ENCODE results near the gene DYNC2I2.
"Not testable (repeated sequence)": the region's sequence is repeated elsewhere in the genome, so short reads cannot be mapped to it uniquely, and the experiment has no call there.

Gene DYNC2I2

DNA sequence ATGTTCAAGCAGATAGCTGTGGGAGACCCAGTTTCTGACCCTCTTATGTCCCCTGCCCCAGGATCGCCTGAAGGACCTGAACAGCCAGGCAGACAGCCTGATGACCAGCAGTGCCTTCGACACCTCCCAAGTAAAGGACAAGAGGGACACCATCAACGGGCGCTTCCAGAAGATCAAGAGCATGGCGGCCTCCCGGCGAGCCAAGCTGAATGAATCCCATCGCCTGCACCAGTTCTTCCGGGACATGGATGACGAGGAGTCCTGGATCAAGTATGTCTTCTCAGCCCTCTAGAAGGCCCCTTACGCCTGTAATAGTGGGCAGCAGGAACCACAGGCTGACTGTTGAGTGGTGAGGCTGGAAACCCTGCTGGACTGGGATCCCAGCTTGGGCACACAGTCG is 41.1 kb downstream of the DYNC2I2 start:
- no peak for DNase-seq (ENCODE audit: low spot score)

DNA sequence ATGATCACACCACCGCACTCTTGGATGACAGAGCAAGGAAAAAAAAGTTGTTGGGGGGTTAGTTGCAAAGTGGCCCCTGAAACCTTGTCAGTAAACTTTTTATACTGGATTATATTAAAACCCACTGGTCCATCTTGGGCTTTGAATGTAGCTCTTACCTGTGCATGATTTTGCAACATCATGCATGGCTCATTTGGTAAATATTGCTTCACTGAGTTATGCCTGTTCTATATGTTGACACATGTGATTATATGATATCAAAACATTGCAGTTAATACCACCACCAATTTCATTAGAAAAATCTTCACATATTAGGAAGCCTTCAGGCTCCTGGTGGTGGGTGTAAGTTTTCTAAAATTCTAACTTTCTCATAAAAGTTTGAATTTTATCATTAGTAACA is 41.9 kb downstream of the DYNC2I2 start:
- no peak for DNase-seq (ENCODE audit: low spot score)

DNA sequence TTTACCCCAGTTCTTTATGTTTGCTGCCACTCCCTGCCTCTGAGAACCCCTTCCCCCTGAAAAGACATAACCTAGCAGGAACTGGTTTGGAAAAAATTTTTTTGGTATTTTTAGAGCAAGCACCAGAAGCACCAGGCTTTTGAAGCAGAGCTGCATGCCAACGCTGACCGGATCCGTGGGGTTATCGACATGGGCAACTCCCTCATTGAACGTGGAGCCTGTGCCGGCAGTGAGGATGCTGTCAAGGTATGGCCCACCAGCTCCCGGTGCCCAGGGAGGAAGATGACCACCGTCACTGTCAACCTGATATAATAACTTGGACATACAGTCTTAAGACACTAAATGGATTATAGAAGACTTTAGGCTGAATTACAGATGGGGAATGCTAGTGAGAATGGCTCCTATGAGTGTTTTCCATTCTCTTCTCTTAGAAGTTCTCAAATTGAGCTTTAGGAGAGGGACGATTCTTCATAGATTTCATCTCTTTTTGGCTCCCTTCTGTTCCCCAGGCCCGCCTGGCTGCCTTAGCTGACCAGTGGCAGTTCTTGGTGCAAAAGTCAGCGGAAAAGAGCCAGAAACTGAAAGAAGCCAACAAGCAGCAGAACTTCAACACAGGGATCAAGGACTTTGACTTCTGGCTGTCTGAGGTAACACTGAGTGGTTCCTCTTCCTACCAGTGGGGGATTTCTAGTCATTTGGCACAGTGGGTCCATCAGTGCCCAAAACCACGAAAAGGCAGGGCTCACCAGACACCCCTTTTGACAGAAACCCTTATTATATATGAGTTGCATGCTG is 44.9 kb downstream of the DYNC2I2 start:
- DNase-seq (ENCODE audit: low spot score), result no peak

DNA sequence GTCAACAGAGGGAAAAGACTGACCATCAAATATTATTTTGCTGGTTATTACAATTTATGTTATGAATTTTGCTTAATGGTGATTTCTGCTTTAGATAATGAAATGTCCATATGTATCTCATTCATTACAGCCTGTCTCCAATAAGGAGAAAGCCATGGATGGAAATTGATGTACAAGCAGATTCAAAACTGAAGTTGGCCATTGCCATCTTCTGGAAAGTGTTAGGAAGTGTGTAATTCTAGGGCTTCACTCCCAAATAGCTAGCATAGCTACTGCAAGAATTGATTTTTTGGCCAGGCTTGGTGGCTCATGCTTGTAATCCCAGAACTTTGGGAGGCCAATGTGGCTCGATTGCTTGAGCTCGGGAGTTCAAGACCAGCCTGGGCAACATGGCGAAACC is 45.8 kb downstream of the DYNC2I2 start:
- DNase-seq (ENCODE audit: low spot score), result no peak

DNA sequence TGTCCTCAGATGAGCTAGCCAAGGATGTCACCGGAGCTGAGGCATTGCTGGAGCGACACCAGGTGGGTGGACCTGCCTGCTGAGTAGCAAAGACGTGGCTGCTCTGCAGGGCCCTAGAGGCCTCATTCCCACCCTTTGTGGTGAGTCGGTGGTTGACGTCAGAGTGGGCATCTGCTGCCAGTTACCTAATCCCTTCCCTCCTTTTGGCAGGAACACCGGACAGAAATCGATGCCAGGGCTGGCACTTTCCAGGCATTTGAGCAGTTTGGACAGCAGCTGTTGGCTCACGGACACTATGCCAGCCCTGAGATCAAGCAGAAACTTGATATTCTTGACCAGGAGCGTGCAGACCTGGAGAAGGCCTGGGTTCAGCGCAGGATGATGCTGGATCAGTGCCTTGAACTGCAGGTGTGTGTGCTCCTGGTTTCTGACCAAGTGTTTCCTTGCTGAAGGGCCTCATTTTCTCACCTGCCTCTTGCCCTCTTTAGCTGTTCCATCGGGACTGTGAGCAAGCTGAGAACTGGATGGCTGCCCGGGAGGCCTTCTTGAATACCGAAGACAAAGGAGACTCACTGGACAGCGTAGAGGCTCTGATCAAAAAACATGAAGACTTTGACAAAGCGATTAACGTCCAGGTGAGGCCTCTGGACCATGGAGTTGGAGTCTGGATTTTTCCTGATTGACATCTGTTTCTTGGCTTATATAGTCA is 48.9 kb downstream of the DYNC2I2 start:
- peak; percentile 73 for DNase-seq (ENCODE audit: low spot score)

DNA sequence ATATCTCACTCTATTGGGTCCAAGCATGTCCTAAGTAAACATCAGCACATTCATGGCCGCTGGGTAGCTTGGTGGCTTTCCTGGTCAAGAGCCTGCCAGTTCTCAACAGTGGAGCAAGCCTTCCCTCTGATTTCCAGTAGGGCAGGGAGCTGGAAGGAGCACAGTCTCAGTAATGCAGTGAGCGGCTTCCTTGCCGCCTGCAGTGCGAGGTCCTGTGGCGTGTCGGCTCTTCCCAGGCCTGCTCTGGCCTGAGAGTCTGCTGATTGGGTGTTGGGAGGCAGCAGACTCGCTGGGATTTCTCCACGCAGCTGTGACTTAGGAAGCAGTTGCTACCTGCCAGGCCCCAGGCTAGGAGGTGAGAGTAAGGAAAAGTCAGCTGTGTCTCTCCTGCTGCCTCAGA is 53.0 kb downstream of the DYNC2I2 start:
- DNase-seq (ENCODE audit: low spot score), result no peak

DNA sequence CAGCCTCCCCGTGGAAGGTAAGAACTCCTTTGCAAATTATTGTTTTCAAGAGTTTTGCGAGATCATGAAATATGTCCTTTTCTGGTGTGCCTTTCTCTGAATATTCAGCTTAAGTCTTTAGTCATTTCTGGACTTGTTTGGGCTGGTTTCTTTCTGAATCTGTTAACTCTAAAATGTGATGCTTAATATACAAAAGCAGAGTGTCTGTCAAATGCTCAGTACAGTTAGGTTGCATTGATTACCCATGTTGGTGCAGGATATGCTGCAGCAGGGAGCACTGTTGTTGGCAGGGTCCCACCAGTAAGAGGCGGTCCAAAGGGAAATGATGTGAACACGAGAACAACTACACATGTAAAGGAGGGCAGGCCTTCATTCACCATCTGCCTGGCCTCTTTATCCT is 56.5 kb downstream of the DYNC2I2 start:
- DNase-seq (ENCODE audit: low spot score), result no peak

DNA sequence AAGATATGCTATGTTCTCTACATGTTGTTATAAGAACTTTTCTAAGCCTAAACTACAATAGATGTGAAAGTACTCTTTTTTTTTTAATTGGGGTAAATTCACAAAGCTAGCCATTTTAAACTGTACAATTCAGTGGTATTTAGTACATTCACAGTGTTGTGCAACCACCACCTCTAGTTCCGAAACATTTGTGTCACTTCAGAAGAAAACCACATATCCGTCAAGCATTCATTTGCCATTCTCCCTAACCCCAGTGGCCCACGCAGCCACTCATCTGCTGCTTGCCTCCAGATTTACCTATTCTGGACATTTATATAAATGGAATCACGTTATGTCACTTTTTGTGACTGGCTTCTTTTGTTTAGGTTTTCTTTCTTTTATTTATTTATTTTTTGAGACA is 61.2 kb downstream of the DYNC2I2 start:
- no peak for DNase-seq (ENCODE audit: low spot score)

DNA sequence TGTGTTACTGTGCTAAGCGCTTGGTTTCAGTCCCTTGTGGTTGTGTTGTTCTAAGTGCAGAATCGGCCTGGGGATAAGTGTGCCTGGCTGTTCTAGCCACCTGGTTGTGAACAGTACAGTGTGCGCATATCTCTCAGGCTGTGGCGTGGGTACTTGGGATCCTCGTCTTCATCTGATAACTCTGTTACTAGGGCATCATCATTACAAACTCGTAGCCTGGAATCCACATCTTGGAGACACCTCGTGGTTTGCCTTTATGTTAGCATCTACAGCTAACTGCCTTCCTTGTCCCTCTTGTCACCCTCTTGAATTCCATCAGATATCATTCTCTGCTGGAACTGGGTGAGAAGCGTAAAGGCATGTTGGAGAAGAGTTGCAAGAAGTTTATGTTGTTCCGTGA is 62.8 kb downstream of the DYNC2I2 start:
- DNase-seq (ENCODE audit: low spot score), result no peak

DNA sequence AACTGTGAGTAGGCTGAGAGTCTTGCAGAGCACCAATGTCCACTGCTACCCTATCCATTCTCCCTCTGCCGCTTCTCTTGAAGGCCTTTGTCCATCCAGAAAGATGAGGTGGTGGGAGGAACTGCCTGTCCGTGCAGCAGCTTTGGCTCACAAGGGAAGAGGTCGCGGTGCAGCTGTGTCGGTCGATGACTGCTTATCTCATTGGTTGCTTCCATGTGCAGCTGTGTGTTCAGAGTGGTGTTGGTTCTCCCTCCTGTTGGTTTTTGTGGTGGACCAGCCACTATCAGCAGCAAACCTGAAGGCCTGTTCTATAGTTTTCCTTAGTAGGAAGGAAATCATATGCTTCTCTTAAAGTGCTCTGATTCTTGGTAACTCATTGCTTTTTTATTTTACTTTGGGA is 63.6 kb downstream of the DYNC2I2 start:
- no peak for DNase-seq (ENCODE audit: low spot score)

DNA sequence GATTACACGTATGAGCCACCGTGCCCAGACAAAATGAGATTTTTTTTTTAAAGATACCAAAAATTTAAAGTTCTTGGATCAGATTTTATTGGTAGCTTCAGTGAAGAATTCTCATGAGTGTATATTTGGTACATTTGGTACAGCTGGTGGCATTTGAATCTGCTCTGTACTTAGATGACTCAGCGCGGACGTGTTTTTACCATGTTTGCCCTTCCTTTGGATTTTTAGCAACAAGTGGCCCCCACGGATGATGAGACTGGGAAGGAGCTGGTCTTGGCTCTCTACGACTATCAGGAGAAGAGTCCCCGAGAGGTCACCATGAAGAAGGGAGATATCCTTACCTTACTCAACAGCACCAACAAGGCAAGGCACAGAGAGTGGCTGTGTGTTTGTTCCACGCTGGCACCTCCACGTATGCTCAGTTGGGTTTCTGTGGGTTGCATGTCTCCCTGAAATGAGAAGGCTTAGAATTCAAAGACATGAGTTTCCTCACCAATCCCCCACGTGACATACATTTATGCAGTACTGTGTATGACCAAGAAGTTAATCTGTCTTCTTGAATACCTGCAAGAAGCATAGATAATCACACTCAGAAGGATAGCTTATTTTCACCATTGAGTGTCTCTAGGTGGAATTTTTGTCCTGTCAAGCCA is 67.9 kb downstream of the DYNC2I2 start:
- DNase-seq (ENCODE audit: low spot score), result no peak

DNA sequence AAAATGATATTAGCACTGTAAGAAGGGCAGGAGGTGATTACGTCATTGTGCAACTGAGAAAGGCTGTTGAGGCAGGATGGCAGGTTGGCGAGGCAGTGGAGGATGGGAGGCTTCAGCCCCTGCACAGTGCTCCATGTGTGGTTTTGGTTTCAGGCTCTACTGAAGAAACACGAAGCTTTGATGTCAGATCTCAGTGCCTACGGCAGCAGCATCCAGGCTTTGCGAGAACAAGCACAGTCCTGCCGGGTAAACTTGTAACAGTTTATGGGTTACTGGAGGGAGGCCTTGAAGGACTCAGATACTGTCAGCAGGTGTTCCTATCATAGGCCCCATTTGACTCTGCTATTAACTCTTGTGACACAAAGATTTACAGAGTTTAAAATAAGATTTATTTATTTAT is 69.2 kb downstream of the DYNC2I2 start:
- no peak for DNase-seq (ENCODE audit: low spot score)

DNA sequence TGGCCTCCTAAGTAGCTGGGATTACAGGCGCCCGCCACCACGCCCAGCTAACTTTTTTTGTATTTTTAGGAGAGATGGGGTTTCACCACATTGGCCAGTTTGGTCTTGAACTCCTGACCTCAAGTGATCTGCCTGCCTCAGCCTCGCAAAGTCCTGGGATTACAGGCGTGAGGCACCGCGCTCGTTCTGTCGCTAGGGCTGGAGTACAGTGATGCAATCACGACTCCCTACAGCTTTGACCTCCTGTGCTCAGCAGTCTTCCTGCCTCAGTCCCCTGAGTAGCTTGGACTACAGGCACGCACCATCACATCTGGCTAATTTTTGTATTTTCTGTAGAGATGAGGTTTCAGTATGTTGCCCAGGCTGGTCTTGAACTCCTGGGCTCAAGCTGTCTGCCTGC is 69.7 kb downstream of the DYNC2I2 start:
- not testable (repeated sequence) for DNase-seq (ENCODE audit: low spot score)

DNA sequence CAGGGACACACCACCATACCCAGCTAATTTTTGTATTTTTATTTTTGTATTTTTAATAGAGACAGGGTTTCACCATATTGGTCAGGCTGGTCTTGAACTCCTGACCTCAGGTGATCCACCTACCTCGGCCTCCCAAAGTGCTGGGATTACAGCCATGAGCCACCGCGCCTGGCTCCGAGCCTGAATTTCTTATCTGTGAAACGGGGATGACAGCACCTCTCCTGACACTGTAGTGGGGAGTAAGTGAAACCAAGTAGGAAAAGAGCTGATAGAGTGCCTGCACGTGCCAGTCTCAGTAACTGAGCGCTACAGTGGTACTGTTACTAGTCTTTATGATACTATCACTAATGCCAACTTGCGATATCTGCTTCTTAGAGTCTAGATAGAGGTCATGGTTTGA is 71.5 kb downstream of the DYNC2I2 start:
- DNase-seq (ENCODE audit: low spot score), result not testable (repeated sequence)
